ENCODE measurements around the gene NR4A1. TPM values are rescaled to one million over a fixed set of nuclear protein-coding genes. Genes with fewer than 3 reads are reported as not detected.
A peak's percentile ranks its signal among the peaks of the same experiment; 100 is the strongest.

NR4A1 gene
- total and polyA plus RNA-seq, 10 of the 15 experiments (the other 5 are each of a cell fraction or from before 2014, with no cell fraction given), result 0.05 to 7.9 (median 2.2) TPM; not detected in 1

DNA sequence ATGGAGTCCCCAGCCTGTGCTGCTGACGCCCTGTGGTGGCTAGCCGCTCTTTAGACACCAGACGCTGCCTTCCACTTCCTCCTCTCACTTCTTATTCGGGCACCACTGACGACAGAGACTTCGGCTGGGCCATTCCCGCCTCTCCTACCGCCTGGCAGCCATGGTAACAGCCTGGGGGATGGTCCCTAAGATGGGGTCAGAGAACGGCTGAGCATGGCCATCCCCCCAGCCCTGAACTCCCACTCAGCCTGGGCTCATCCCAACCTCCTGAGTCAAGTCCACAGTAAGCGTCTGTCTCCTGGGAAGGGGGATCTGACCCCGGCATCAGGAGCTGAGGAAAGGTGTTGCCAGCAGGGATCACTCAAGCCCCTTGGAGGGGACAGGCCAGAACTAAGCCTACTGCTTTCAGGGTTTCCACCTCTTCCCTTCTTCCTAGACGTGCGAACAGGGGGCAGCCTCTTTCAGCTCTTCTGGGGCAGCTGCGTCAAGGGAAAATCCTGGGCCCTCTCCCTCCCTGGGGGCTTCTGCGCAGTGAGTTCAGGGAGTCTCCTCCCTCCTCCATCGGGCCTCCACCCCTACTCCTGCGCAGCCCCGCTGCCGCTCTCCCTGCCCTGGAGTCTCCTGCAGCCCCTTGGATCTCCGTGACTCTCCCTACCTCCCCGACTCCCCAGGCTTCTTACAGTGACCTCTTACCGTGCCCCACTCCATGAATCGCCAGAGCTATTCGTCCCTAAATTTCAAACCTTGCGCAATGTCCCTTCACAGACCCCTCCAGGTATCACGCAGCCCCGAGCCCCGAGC lies 45.1 kb upstream of the NR4A1 start (continued):
- TF ChIP-seq, protein P1, sequence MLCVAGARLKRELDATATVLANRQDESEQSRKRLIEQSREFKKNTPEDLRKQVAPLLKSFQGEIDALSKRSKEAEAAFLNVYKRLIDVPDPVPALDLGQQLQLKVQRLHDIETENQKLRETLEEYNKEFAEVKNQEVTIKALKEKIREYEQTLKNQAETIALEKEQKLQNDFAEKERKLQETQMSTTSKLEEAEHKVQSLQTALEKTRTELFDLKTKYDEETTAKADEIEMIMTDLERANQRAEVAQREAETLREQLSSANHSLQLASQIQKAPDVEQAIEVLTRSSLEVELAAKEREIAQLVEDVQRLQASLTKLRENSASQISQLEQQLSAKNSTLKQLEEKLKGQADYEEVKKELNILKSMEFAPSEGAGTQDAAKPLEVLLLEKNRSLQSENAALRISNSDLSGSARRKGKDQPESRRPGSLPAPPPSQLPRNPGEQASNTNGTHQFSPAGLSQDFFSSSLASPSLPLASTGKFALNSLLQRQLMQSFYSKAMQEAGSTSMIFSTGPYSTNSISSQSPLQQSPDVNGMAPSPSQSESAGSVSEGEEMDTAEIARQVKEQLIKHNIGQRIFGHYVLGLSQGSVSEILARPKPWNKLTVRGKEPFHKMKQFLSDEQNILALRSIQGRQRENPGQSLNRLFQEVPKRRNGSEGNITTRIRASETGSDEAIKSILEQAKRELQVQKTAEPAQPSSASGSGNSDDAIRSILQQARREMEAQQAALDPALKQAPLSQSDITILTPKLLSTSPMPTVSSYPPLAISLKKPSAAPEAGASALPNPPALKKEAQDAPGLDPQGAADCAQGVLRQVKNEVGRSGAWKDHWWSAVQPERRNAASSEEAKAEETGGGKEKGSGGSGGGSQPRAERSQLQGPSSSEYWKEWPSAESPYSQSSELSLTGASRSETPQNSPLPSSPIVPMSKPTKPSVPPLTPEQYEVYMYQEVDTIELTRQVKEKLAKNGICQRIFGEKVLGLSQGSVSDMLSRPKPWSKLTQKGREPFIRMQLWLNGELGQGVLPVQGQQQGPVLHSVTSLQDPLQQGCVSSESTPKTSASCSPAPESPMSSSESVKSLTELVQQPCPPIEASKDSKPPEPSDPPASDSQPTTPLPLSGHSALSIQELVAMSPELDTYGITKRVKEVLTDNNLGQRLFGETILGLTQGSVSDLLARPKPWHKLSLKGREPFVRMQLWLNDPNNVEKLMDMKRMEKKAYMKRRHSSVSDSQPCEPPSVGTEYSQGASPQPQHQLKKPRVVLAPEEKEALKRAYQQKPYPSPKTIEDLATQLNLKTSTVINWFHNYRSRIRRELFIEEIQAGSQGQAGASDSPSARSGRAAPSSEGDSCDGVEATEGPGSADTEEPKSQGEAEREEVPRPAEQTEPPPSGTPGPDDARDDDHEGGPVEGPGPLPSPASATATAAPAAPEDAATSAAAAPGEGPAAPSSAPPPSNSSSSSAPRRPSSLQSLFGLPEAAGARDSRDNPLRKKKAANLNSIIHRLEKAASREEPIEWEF (IDR thresholded peaks at IDR 0.05; ENCODE audit: insufficient replicate concordance, low read depth, low read length), result no peak
- TF ChIP-seq EZH2 (IDR thresholded peaks at IDR 0.05; ENCODE audit: borderline replicate concordance, control insufficient read depth, low read depth, low read length) (peak; percentile 82; the same call in 1 of the 2 replicates), CHD2 (IDR thresholded peaks at IDR 0.05; ENCODE audit: borderline replicate concordance, low read depth, low read length) (peak; percentile 82), ZSCAN29 (IDR thresholded peaks at IDR 0.05) (no peak), SUZ12 (IDR thresholded peaks at IDR 0.05; ENCODE audit: unreplicated experiment) (no peak), BMI1 (IDR thresholded peaks at IDR 0.05; ENCODE audit: borderline replicate concordance) (peak; percentile 64; the same call in 1 of the 2 replicates), SMAD5 (IDR thresholded peaks at IDR 0.05; ENCODE audit: low read depth) (no peak), IKZF2 (IDR thresholded peaks at IDR 0.05) (peak; percentile 60 to 70), SP1 (IDR thresholded peaks at IDR 0.05; ENCODE audit: low read depth, low read length) (peak; percentile 46), FOXK2 (IDR thresholded peaks at IDR 0.05) (no peak), RUNX3 (IDR thresholded peaks at IDR 0.05; ENCODE audit: low read length) (peak; percentile 29; the same call in 1 of the 2 replicates), CREB1 (IDR thresholded peaks at IDR 0.05; ENCODE audit: low read depth) (peak; percentile 43; the same call in 1 of the 2 replicates), MEF2B (IDR thresholded peaks at IDR 0.05; ENCODE audit: partially characterized antibody, poor library complexity, severe bottlenecking) (peak; percentile 79), RELA (IDR thresholded peaks at IDR 0.05; ENCODE audit: borderline replicate concordance, partially characterized antibody) (peak; percentile 30)
- TF ChIP-seq, protein P2, sequence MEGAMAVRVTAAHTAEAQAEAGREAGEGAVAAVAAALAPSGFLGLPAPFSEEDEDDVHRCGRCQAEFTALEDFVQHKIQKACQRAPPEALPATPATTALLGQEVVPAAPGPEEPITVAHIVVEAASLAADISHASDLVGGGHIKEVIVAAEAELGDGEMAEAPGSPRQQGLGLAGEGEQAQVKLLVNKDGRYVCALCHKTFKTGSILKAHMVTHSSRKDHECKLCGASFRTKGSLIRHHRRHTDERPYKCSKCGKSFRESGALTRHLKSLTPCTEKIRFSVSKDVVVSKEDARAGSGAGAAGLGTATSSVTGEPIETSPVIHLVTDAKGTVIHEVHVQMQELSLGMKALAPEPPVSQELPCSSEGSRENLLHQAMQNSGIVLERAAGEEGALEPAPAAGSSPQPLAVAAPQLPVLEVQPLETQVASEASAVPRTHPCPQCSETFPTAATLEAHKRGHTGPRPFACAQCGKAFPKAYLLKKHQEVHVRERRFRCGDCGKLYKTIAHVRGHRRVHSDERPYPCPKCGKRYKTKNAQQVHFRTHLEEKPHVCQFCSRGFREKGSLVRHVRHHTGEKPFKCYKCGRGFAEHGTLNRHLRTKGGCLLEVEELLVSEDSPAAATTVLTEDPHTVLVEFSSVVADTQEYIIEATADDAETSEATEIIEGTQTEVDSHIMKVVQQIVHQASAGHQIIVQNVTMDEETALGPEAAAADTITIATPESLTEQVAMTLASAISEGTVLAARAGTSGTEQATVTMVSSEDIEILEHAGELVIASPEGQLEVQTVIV (IDR thresholded peaks at IDR 0.05; ENCODE audit: borderline replicate concordance, partially characterized antibody), result no peak
- TF ChIP-seq, protein P3, sequence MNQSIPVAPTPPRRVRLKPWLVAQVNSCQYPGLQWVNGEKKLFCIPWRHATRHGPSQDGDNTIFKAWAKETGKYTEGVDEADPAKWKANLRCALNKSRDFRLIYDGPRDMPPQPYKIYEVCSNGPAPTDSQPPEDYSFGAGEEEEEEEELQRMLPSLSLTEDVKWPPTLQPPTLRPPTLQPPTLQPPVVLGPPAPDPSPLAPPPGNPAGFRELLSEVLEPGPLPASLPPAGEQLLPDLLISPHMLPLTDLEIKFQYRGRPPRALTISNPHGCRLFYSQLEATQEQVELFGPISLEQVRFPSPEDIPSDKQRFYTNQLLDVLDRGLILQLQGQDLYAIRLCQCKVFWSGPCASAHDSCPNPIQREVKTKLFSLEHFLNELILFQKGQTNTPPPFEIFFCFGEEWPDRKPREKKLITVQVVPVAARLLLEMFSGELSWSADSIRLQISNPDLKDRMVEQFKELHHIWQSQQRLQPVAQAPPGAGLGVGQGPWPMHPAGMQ (IDR thresholded peaks at IDR 0.05; ENCODE audit: borderline replicate concordance), result no peak
- TF ChIP-seq, protein P4, sequence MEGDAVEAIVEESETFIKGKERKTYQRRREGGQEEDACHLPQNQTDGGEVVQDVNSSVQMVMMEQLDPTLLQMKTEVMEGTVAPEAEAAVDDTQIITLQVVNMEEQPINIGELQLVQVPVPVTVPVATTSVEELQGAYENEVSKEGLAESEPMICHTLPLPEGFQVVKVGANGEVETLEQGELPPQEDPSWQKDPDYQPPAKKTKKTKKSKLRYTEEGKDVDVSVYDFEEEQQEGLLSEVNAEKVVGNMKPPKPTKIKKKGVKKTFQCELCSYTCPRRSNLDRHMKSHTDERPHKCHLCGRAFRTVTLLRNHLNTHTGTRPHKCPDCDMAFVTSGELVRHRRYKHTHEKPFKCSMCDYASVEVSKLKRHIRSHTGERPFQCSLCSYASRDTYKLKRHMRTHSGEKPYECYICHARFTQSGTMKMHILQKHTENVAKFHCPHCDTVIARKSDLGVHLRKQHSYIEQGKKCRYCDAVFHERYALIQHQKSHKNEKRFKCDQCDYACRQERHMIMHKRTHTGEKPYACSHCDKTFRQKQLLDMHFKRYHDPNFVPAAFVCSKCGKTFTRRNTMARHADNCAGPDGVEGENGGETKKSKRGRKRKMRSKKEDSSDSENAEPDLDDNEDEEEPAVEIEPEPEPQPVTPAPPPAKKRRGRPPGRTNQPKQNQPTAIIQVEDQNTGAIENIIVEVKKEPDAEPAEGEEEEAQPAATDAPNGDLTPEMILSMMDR (IDR thresholded peaks at IDR 0.05 in 2 of 3, conservative IDR thresholded peaks at IDR 0.05 in 1 of 3; ENCODE audit: control insufficient read depth in 2 of 3, extremely low read depth in 1 of 3, insufficient read depth in 1 of 3, low read depth in 3 of 3, low read length in 3 of 3), result 0 out of 6 replicates have a peak, but pooled peaks of 1 of the 3 experiments have one; percentile 4
